ENCODE results near the gene BET1L. TPM values are rescaled to one million over a fixed set of nuclear protein-coding genes. Genes with fewer than 3 reads are reported as not detected.

The BET1L gene
- polyA plus RNA-seq, 1 of the 3 experiments (the other 2 are of a cell fraction), result 56.9 TPM

DNA sequence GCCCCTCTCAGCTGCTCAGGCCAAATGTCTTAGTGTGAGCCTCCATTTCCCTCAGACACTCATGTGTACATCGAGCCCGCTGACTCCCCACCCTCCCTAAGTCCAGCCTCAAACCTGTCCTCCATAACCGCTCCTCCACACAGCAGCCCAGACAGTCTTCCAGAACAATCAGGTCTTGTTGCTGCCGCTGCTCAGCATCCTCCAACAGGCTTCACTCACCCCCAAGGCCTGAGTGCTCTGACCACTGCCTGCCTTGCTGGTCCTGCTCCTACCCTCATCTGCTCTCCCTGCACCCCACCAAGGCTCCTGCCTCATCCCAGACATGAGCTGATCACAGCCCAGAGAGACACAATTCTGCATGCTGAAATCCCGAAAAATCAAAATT, 46.7 kb upstream of the BET1L start:
- POLR2A ChIA-PET, result interaction anchor here (0.6 kb wide), 1 partner anchor 338 kb away, joined by 3 read pairs; no protein-coding TSS in a partner anchor
- Histone ChIP-seq H3K9me3 (no peaks in the 10 kb centered on the region), H3K36me3 (replicated peaks in 1 of 2; ENCODE audit: control insufficient read depth in 1 of 2, insufficient read depth in 2 of 2, low read length in 1 of 2) (peaks cover 19 to 45% of the 10 kb centered on the region in 2 experiments), H3K4me3 (ENCODE audit: low read depth in 2 of 2, low read length in 1 of 2) (no peak overlapping the region), H3K79me2 (ENCODE audit: insufficient read depth) (no peaks in the 10 kb centered on the region), H3K4me1 (ENCODE audit: control insufficient read depth in 1 of 2, insufficient read depth in 2 of 2, low read depth in 1 of 2, low read length in 1 of 2) (no peaks in the 10 kb centered on the region), H3K9ac (no peak overlapping the region), H4K20me1 (ENCODE audit: insufficient read depth) (no peaks in the 10 kb centered on the region), H3K27ac (ENCODE audit: low read depth in 2 of 2, low read length in 1 of 2) (no peak overlapping the region), H3F3A (replicated peaks; ENCODE audit: insufficient read depth) (peaks cover 14% of the 10 kb centered on the region), H3K4me2 (no peak overlapping the region), H2AFZ (ENCODE audit: low read depth) (no peak overlapping the region), H3K27me3 (ENCODE audit: insufficient read depth) (no peaks in the 10 kb centered on the region), H3K9me2 (no peaks in the 10 kb centered on the region)
- TF ChIP-seq GABPA (IDR thresholded peaks at IDR 0.05; ENCODE audit: low read depth), result no peak
- no peak for TF ChIP-seq YY1 (IDR thresholded peaks at IDR 0.05; ENCODE audit: low read depth)
- TF ChIP-seq NRF1 (IDR thresholded peaks at IDR 0.05; ENCODE audit: low read depth, low read length), result no peak
- TF ChIP-seq, protein P1, sequence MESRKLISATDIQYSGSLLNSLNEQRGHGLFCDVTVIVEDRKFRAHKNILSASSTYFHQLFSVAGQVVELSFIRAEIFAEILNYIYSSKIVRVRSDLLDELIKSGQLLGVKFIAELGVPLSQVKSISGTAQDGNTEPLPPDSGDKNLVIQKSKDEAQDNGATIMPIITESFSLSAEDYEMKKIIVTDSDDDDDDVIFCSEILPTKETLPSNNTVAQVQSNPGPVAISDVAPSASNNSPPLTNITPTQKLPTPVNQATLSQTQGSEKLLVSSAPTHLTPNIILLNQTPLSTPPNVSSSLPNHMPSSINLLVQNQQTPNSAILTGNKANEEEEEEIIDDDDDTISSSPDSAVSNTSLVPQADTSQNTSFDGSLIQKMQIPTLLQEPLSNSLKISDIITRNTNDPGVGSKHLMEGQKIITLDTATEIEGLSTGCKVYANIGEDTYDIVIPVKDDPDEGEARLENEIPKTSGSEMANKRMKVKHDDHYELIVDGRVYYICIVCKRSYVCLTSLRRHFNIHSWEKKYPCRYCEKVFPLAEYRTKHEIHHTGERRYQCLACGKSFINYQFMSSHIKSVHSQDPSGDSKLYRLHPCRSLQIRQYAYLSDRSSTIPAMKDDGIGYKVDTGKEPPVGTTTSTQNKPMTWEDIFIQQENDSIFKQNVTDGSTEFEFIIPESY (IDR thresholded peaks at IDR 0.05; ENCODE audit: borderline replicate concordance, low read depth), result no peak
- TF ChIP-seq, protein P2, sequence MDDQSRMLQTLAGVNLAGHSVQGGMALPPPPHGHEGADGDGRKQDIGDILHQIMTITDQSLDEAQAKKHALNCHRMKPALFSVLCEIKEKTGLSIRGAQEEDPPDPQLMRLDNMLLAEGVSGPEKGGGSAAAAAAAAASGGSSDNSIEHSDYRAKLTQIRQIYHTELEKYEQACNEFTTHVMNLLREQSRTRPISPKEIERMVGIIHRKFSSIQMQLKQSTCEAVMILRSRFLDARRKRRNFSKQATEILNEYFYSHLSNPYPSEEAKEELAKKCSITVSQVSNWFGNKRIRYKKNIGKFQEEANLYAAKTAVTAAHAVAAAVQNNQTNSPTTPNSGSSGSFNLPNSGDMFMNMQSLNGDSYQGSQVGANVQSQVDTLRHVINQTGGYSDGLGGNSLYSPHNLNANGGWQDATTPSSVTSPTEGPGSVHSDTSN (IDR thresholded peaks at IDR 0.05), result no peak
- CTCF ChIA-PET, result interaction anchor here (1.2 to 1.7 kb wide), 2 partner anchors 9 to 102 kb away, joined by 3 to 4 read pairs; no protein-coding TSS in a partner anchor
- whole genome bisulfite sequencing (ENCODE audit: low lambda C conversion rate), result 85% methylated on average over 5 of the region's 5 CpGs
- no peak for DNase-seq

DNA sequence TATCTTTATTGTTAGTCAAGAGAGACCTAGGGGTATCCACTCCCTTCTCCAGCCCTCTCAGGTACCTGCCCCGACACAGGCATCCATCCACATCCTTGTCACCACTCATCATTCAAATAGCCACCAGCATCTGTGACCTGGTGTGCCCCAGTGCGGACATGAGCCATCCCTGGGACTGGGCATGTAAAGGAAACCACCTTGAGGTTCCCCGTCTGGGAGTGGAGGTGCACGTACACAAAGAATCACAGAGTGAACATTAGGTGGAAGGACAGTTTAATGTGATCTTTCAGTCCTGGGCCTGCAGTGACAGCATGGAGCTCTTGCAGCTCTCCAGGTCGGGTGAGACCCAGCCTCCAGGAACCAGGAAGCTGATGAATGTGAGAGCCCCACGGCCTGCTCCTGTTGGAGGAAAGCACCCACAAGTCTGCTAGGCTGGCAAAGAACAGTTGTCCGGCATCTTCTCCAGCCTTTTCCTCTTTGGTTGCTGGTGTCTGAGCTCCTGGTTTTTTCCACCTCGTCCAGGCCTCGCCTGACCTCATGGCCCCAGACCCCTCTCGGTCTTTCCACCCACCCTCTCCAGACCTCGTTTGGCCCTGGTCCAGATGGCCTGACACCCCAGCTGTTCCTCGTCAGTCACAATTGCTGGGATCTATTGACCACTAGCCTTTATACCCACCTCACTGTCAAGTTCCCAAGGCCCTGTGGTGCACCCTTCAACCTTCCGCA, 46.1 kb upstream of the BET1L start:
- Histone ChIP-seq H3K9me2 (no peaks in the 10 kb centered on the region), H3K27ac (ENCODE audit: low read depth in 2 of 2, low read length in 1 of 2) (no peak overlapping the region), H2AFZ (ENCODE audit: low read depth) (no peak overlapping the region), H3K9me3 (no peaks in the 10 kb centered on the region), H3K9ac (no peak overlapping the region), H3K4me1 (ENCODE audit: control insufficient read depth in 1 of 2, insufficient read depth in 2 of 2, low read depth in 1 of 2, low read length in 1 of 2) (no peaks in the 10 kb centered on the region), H3K27me3 (ENCODE audit: insufficient read depth) (no peaks in the 10 kb centered on the region), H3K36me3 (replicated peaks in 1 of 2; ENCODE audit: control insufficient read depth in 1 of 2, insufficient read depth in 2 of 2, low read length in 1 of 2) (peaks cover 25 to 51% of the 10 kb centered on the region in 2 experiments), H3K79me2 (ENCODE audit: insufficient read depth) (no peaks in the 10 kb centered on the region), H3K4me2 (no peak overlapping the region), H4K20me1 (ENCODE audit: insufficient read depth) (no peaks in the 10 kb centered on the region), H3F3A (replicated peaks; ENCODE audit: insufficient read depth) (peaks cover 14% of the 10 kb centered on the region), H3K4me3 (ENCODE audit: low read depth in 2 of 2, low read length in 1 of 2) (no peak overlapping the region)
- ChIA-PET POLR2A (interaction anchor here (0.6 kb wide), 1 partner anchor 338 kb away, joined by 3 read pairs; no protein-coding TSS in a partner anchor), CTCF (interaction anchor here (2.9 to 3.4 kb wide), 2 partner anchors 21 to 27 kb away, joined by 8 to 16 read pairs; partner anchors contain the start of gene NLRP6)
- no peak for DNase-seq
- TF ChIP-seq POLR2AphosphoS5 (IDR thresholded peaks at IDR 0.05; ENCODE audit: low read depth, low read length) (no peak), ELF1 (IDR thresholded peaks at IDR 0.05) (no peak), EP300 (IDR thresholded peaks at IDR 0.05; ENCODE audit: borderline replicate concordance in 1 of 2, low read depth in 1 of 2, low read length in 1 of 2) (no peak), RAD21 (IDR thresholded peaks at IDR 0.05; ENCODE audit: low read length) (no peak), NFIC (IDR thresholded peaks at IDR 0.05; ENCODE audit: borderline replicate concordance) (no peak), RXRA (IDR thresholded peaks at IDR 0.05; ENCODE audit: borderline replicate concordance, low read depth) (no peak), REST (IDR thresholded peaks at IDR 0.05; ENCODE audit: low read depth, low read length) (no peak)
- TF ChIP-seq, protein P3, sequence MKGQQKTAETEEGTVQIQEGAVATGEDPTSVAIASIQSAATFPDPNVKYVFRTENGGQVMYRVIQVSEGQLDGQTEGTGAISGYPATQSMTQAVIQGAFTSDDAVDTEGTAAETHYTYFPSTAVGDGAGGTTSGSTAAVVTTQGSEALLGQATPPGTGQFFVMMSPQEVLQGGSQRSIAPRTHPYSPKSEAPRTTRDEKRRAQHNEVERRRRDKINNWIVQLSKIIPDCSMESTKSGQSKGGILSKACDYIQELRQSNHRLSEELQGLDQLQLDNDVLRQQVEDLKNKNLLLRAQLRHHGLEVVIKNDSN (IDR thresholded peaks at IDR 0.05; ENCODE audit: borderline replicate concordance, low read depth), result no peak
- TF ChIP-seq, protein P1 (IDR thresholded peaks at IDR 0.05; ENCODE audit: borderline replicate concordance, low read depth), result no peak
- WGBS (ENCODE audit: low lambda C conversion rate), result 92% methylated on average over 11 of the region's 13 CpGs
